ENCODE measurements around the gene E2F8.

E2F8 gene

DNA sequence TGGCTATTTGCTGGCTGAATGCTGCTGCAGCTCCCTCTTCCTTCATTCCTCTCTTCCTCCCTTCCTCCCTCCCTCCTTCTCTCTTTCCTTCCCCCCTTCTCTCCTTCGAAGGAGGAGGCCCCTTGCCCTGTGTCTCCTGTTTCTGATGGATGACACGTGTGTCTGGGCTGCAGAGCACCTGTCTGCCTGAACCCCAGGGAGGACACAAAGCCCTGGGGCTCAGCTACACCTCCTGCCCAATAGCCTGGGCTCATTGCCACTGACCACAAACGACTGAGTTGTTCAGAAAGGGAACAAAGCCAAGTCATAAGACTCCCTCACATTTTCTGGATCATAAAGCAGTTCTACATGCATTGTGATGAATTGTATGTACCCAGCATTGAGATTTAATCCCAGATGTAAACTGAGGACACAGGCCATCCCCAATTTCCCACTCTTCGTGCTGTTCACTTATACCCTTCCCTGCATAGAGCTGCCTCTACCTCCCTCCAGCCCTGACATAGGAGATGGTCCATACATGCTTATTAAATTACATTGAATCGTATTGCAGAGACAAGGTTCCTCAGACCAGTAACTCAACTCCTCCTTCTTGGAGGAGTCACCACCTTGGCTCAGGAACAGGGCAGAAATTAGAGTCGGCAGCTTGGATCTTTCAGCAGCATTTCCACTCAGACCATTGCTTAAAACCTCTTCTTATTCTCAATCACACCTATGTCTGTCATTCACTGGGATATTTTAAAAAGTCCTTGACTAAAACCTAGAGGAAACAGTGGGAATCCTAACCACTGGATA lies 40.1 kb downstream of the E2F8 start:
- no peak for TF ChIP-seq POLR2AphosphoS5 (IDR thresholded peaks at IDR 0.05; ENCODE audit: low read depth, low read length)
- TF ChIP-seq FOXP2 (optimal IDR thresholded peaks at IDR 0.05; ENCODE audit: borderline replicate concordance, extremely low read depth, extremely low read length, insufficient read depth) = no peak
- TF ChIP-seq, protein P1, sequence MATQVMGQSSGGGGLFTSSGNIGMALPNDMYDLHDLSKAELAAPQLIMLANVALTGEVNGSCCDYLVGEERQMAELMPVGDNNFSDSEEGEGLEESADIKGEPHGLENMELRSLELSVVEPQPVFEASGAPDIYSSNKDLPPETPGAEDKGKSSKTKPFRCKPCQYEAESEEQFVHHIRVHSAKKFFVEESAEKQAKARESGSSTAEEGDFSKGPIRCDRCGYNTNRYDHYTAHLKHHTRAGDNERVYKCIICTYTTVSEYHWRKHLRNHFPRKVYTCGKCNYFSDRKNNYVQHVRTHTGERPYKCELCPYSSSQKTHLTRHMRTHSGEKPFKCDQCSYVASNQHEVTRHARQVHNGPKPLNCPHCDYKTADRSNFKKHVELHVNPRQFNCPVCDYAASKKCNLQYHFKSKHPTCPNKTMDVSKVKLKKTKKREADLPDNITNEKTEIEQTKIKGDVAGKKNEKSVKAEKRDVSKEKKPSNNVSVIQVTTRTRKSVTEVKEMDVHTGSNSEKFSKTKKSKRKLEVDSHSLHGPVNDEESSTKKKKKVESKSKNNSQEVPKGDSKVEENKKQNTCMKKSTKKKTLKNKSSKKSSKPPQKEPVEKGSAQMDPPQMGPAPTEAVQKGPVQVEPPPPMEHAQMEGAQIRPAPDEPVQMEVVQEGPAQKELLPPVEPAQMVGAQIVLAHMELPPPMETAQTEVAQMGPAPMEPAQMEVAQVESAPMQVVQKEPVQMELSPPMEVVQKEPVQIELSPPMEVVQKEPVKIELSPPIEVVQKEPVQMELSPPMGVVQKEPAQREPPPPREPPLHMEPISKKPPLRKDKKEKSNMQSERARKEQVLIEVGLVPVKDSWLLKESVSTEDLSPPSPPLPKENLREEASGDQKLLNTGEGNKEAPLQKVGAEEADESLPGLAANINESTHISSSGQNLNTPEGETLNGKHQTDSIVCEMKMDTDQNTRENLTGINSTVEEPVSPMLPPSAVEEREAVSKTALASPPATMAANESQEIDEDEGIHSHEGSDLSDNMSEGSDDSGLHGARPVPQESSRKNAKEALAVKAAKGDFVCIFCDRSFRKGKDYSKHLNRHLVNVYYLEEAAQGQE (IDR thresholded peaks at IDR 0.05; ENCODE audit: insufficient read depth in 1 of 2, low read depth in 2 of 2, low read length in 2 of 2) = no peak
- TF ChIP-seq TAF1 (IDR thresholded peaks at IDR 0.05; ENCODE audit: borderline replicate concordance, insufficient read depth, low read length) = no peak
- TF ChIP-seq SIN3A (IDR thresholded peaks at IDR 0.05; ENCODE audit: borderline replicate concordance, insufficient read depth, low read length) = no peak

DNA sequence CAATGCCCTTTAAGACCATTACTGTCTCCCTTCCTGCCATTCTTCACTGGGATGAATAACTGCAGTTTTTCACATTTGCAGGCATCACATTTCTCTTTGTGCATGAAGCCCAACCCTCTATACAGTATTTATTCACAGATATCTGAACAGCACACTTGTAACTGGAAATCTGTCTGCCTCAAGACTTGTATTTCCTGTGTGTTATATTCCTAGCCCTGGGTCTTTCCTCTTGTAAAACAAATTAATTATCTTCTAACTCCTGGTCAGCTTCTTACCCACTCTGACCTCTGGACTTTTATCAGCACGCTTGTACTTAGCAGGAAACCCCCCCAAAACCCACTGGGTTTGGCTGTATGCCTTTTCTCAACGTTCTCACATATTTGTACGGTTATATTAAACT lies 41.0 kb downstream of the E2F8 start:
- no peak for TF ChIP-seq TAF1 (IDR thresholded peaks at IDR 0.05; ENCODE audit: borderline replicate concordance, insufficient read depth, low read length)
- TF ChIP-seq, protein P1 (IDR thresholded peaks at IDR 0.05; ENCODE audit: insufficient read depth in 1 of 2, low read depth in 2 of 2, low read length in 2 of 2) = no peak

DNA sequence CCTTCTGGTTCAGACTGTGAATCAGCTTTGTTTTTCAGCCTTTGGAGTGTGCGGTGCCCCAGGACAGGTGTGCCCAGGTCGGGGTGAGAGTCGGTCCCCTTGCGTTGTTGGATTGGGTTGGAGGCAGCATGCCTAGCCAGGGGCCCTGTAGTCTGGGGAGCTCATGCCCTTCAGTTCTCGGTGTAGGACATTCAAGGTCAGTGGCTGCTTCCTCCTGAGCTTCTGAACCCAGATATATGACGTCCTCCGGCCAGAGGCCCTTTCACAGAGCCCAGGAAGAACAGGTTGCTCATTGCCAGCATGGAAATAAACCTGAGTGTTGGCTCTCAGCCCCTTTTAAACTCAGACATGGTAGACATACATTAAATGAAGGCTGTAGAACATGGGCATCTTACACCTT lies 41.7 kb downstream of the E2F8 start:
- no peak for TF ChIP-seq FOXP2 (optimal IDR thresholded peaks at IDR 0.05; ENCODE audit: borderline replicate concordance, extremely low read depth, extremely low read length, insufficient read depth)
- no peak for TF ChIP-seq POLR2AphosphoS5 (IDR thresholded peaks at IDR 0.05; ENCODE audit: low read depth, low read length)
- no peak for TF ChIP-seq SIN3A (IDR thresholded peaks at IDR 0.05; ENCODE audit: borderline replicate concordance, insufficient read depth, low read length)
- no peak for TF ChIP-seq TAF1 (IDR thresholded peaks at IDR 0.05; ENCODE audit: borderline replicate concordance, insufficient read depth, low read length)
- TF ChIP-seq, protein P1 (IDR thresholded peaks at IDR 0.05; ENCODE audit: insufficient read depth in 1 of 2, low read depth in 2 of 2, low read length in 2 of 2) = no peak

DNA sequence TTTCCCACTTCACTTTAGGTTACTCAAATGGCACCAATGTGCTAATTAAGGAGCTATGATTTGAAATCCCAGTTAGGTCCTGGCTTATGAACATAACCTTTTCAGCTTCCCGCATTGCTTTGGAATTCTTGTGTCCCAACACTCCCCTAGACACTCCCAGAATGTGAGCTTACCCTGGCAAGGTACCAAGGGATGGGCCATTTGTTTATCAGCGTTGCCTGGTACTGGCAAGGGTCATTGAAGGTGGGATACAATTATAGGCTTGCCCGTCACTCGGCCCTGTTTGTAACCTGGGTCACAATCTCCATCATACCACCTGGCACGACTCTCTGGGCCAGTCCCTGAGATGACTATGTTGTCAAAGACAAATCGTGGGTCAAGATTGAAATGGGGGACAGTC lies 44.3 kb downstream of the E2F8 start:
- TF ChIP-seq, protein P1 (IDR thresholded peaks at IDR 0.05; ENCODE audit: insufficient read depth in 1 of 2, low read depth in 2 of 2, low read length in 2 of 2) = no peak
- TF ChIP-seq TAF1 (IDR thresholded peaks at IDR 0.05; ENCODE audit: borderline replicate concordance, insufficient read depth, low read length) = no peak
- no peak for TF ChIP-seq POLR2AphosphoS5 (IDR thresholded peaks at IDR 0.05; ENCODE audit: low read depth, low read length)
- TF ChIP-seq FOXP2 (optimal IDR thresholded peaks at IDR 0.05; ENCODE audit: borderline replicate concordance, extremely low read depth, extremely low read length, insufficient read depth) = no peak
- no peak for TF ChIP-seq SIN3A (IDR thresholded peaks at IDR 0.05; ENCODE audit: borderline replicate concordance, insufficient read depth, low read length)

All from PFSK-1 (cell line).